Stomach (tissue), 4 donors: ENCODE data around the gene SLK.

ENCODE experiments used
- CTCF ChIP-seq, 7 experiments: fragments of 450-650 bp in 4 of 7; fragments of 200-600 bp in 3 of 7; sonication (generic) in 3 of 7; IDR thresholded peaks; one replicate each; pipeline ENCODE4 v1.5.1; 2016 to 2019; ENCODE audit warnings: antibody characterized with exemption in 7 of 7, control low read depth in 2 of 7, mild to moderate bottlenecking in 1 of 7
- EP300 ChIP-seq: sonication (generic); formaldehyde crosslinking; IDR thresholded peaks from one replicate; pipeline ENCODE4 v1.6.1; 2017; ENCODE audit warnings: antibody characterized with exemption

- TF ChIP-seq CTCF (IDR thresholded peaks at IDR 0.05) (no peak), EP300 (no peak)
These were observed 620 bp downstream of the SLK start for GRCh38 chr10:103967448-103968071.
